ENCODE measurements around the gene PDE4A. TPM values are rescaled to one million over a fixed set of nuclear protein-coding genes. Genes with fewer than 3 reads are reported as not detected.

PDE4A gene
- total and polyA plus RNA-seq, 2 of the 13 experiments (the other 11 are each of a cell fraction or from before 2014, with no cell fraction given) = 1.1 to 4.1 TPM

DNA sequence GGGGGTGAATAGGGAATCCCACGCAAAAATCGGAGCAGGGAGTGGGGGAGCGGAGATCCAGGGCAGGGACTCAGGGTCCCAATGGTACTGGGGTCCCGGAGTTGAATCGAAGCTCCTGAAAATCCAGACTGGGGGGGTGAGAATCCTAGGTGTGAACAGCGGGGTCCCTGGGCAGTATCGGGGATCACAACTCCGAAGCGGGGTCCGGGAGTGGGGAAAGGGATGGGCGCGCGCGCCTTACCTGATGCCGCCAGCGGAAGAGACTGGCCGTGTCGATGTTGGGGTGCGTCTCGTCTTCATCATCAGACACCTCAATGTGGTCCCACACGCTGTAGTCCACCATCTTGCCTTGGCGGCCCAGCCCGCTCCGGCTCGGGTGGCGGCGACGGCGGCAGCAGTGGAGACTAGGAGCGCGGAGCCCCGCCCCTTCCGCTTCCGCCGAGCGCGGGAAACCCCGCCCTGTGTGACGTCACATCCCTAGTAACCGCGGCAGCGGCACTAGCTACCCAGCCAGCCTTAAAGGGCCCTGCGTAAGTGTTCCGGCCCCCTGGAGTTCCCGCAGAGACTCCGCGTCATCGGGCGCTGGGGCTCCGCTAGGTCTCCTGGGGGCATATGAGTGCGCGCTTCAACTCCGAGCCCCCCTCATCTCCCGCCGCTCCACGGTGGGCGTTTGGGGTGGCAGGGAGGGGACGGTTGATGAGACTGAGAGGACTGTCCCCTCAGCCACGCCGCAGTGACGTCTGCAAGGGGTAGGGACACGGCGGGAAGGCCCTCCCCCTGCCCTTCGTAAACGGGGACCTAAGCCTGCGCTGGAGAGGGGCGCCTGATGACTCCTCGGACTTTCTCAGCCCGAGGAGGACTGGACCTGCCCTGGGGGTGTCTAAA lies 17.0 kb upstream of the PDE4A start, which contains the start of gene CDC37 (continued):
- TF ChIP-seq, protein P1, sequence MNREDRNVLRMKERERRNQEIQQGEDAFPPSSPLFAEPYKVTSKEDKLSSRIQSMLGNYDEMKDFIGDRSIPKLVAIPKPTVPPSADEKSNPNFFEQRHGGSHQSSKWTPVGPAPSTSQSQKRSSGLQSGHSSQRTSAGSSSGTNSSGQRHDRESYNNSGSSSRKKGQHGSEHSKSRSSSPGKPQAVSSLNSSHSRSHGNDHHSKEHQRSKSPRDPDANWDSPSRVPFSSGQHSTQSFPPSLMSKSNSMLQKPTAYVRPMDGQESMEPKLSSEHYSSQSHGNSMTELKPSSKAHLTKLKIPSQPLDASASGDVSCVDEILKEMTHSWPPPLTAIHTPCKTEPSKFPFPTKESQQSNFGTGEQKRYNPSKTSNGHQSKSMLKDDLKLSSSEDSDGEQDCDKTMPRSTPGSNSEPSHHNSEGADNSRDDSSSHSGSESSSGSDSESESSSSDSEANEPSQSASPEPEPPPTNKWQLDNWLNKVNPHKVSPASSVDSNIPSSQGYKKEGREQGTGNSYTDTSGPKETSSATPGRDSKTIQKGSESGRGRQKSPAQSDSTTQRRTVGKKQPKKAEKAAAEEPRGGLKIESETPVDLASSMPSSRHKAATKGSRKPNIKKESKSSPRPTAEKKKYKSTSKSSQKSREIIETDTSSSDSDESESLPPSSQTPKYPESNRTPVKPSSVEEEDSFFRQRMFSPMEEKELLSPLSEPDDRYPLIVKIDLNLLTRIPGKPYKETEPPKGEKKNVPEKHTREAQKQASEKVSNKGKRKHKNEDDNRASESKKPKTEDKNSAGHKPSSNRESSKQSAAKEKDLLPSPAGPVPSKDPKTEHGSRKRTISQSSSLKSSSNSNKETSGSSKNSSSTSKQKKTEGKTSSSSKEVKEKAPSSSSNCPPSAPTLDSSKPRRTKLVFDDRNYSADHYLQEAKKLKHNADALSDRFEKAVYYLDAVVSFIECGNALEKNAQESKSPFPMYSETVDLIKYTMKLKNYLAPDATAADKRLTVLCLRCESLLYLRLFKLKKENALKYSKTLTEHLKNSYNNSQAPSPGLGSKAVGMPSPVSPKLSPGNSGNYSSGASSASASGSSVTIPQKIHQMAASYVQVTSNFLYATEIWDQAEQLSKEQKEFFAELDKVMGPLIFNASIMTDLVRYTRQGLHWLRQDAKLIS (CRISPR knock-in tag; IDR thresholded peaks at IDR 0.05) = no peak
- TF ChIP-seq, protein P2, sequence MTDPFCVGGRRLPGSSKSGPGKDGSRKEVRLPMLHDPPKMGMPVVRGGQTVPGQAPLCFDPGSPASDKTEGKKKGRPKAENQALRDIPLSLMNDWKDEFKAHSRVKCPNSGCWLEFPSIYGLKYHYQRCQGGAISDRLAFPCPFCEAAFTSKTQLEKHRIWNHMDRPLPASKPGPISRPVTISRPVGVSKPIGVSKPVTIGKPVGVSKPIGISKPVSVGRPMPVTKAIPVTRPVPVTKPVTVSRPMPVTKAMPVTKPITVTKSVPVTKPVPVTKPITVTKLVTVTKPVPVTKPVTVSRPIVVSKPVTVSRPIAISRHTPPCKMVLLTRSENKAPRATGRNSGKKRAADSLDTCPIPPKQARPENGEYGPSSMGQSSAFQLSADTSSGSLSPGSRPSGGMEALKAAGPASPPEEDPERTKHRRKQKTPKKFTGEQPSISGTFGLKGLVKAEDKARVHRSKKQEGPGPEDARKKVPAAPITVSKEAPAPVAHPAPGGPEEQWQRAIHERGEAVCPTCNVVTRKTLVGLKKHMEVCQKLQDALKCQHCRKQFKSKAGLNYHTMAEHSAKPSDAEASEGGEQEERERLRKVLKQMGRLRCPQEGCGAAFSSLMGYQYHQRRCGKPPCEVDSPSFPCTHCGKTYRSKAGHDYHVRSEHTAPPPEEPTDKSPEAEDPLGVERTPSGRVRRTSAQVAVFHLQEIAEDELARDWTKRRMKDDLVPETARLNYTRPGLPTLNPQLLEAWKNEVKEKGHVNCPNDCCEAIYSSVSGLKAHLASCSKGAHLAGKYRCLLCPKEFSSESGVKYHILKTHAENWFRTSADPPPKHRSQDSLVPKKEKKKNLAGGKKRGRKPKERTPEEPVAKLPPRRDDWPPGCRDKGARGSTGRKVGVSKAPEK (CRISPR knock-in tag; IDR thresholded peaks at IDR 0.05; ENCODE audit: borderline replicate concordance) = no peak
- TF ChIP-seq NCOA2 (CRISPR knock-in tag; IDR thresholded peaks at IDR 0.05) (no peak), RARA (CRISPR knock-in tag; IDR thresholded peaks at IDR 0.05) (0 out of 2 replicates have a peak, but pooled peaks have one; percentile 18), ZNF441 (CRISPR knock-in tag; IDR thresholded peaks at IDR 0.05; ENCODE audit: borderline replicate concordance) (no peak), SCMH1 (CRISPR knock-in tag; IDR thresholded peaks at IDR 0.05; ENCODE audit: borderline replicate concordance) (no peak), HIVEP1 (CRISPR knock-in tag; IDR thresholded peaks at IDR 0.05) (peak; percentile 81), ERF (CRISPR knock-in tag; IDR thresholded peaks at IDR 0.05) (peak; percentile 44; the same call in 1 of the 2 replicates), CC2D1A (CRISPR knock-in tag; IDR thresholded peaks at IDR 0.05) (no peak), SNAPC2 (CRISPR knock-in tag; IDR thresholded peaks at IDR 0.05) (no peak), SMARCC2 (IDR thresholded peaks at IDR 0.05) (no peak)
- TF ChIP-seq, protein P3, sequence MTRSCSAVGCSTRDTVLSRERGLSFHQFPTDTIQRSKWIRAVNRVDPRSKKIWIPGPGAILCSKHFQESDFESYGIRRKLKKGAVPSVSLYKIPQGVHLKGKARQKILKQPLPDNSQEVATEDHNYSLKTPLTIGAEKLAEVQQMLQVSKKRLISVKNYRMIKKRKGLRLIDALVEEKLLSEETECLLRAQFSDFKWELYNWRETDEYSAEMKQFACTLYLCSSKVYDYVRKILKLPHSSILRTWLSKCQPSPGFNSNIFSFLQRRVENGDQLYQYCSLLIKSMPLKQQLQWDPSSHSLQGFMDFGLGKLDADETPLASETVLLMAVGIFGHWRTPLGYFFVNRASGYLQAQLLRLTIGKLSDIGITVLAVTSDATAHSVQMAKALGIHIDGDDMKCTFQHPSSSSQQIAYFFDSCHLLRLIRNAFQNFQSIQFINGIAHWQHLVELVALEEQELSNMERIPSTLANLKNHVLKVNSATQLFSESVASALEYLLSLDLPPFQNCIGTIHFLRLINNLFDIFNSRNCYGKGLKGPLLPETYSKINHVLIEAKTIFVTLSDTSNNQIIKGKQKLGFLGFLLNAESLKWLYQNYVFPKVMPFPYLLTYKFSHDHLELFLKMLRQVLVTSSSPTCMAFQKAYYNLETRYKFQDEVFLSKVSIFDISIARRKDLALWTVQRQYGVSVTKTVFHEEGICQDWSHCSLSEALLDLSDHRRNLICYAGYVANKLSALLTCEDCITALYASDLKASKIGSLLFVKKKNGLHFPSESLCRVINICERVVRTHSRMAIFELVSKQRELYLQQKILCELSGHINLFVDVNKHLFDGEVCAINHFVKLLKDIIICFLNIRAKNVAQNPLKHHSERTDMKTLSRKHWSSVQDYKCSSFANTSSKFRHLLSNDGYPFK (CRISPR knock-in tag; IDR thresholded peaks at IDR 0.05; ENCODE audit: borderline replicate concordance) = peak; percentile 49; the same call in 1 of the 2 replicates
- TF ChIP-seq, protein P4, sequence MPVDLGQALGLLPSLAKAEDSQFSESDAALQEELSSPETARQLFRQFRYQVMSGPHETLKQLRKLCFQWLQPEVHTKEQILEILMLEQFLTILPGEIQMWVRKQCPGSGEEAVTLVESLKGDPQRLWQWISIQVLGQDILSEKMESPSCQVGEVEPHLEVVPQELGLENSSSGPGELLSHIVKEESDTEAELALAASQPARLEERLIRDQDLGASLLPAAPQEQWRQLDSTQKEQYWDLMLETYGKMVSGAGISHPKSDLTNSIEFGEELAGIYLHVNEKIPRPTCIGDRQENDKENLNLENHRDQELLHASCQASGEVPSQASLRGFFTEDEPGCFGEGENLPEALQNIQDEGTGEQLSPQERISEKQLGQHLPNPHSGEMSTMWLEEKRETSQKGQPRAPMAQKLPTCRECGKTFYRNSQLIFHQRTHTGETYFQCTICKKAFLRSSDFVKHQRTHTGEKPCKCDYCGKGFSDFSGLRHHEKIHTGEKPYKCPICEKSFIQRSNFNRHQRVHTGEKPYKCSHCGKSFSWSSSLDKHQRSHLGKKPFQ (CRISPR knock-in tag; IDR thresholded peaks at IDR 0.05; ENCODE audit: insufficient replicate concordance) = no peak
- TF ChIP-seq, protein P5, sequence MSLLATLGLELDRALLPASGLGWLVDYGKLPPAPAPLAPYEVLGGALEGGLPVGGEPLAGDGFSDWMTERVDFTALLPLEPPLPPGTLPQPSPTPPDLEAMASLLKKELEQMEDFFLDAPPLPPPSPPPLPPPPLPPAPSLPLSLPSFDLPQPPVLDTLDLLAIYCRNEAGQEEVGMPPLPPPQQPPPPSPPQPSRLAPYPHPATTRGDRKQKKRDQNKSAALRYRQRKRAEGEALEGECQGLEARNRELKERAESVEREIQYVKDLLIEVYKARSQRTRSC (CRISPR knock-in tag; IDR thresholded peaks at IDR 0.05; ENCODE audit: low read depth) = no peak
